GM21447 (cell line): ENCODE data around the gene PHTF1.

ENCODE experiments used
- ATAC-seq: cut with Tn5 transposase; IDR thresholded peaks from one replicate; pipeline ENCODE4 v1.9.1; 2021; ENCODE audit not compliant: unreplicated experiment

Gene PHTF1

GRCh38 chr1:113759333-113760101 is at the start of gene PHTF1:
Gene PHTF1, minus strand, starts transcription at chr1:113759486. Its CDS starts 783 bp downstream, at chr1:113758703.
- ATAC-seq = peak; percentile 81

DNA sequence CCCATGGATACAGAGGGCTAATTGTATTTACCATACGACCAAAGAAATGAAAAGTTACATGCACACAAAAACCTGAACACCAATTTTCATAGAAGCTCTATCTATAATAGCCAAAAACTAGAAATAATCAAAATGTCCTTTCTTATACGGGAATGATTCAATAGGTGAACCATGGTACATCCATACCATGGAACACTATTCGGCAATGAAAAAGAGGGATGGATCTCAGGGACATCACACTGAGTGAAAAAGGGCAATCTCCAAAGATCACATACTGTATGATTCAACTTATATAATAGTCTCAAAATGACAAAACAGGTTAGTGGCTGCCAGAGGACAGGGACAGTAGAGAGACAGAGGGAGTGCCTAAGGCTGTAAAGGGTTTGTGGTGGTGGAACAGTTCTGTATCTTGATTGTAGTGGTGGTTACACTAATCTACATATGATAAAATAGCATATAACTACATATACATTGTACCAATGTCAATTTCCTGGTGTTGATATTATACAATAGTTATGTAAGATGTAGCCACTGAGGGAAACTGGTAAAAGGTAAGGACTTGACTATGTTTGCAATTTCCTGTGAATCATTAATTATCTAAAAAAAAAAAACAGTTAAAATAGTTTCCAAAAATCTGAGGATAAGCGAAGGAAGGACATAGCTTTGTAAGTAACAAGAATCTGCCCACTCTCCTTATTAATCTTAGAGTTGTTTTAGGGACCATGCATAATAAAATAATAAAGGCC is 49.3 kb upstream of the PHTF1 start:
- ATAC-seq = no peak

- ATAC-seq = no peak
Observed at GRCh38 chr1:113805639-113806038, 46.4 kb upstream of the PHTF1 start.

DNA sequence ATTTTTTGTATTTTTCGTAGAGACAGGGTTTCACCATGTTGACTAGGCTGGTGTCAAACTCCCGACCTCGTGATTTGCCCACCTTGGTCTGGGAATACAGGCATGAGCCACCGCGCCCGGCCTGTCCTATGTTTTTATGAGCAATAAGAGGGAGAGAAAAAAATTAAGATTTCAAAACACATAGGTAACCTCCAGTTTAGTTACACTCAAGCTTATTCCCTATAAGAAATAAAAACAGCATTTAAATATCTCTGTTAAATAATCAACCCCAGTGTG is 45.9 kb upstream of the PHTF1 start:
- ATAC-seq = no peak

DNA sequence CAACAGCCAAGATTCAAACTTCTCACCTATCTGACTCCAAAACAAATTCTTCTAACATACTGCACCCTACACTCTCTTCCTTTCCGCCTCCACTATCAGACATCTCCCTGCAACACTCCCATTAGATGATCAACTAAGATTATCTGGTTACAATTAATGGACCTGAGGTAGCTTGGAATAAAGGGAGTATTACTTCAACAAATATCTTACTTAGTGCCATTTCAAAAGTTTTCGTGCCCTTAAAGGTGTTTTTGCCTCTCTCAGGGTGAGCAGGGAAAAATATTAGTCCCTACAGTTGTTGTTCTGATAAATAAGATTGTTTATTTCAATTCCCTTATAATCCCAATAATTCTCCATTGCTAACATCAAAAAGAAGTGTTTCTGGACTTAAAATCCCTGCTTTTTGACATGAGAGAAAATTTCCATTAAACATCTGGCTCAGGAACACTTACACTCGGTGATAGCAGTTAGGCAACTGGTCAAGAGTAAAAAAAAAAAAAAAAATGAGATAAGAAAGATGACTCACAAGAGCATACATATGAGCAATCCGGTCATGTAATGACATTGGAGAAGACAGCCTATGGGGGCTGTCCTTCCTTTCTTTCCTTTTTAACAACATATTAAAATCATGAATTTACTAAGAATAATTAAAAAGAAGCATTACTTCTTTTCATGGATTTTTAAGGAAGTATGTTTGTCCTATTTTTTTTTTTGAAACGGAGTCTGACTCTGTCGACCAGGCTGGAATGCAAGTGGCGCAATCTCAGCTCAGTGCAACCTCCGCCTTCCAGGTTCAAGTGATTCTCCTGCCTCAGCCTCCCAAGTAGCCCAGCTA is 45.4 kb upstream of the PHTF1 start:
- no peak for ATAC-seq

- no peak for ATAC-seq
Observed at GRCh38 chr1:113802367-113803007, 43.2 kb upstream of the PHTF1 start.

- no peak for ATAC-seq
Observed at GRCh38 chr1:113800487-113800886, 41.2 kb upstream of the PHTF1 start.

DNA sequence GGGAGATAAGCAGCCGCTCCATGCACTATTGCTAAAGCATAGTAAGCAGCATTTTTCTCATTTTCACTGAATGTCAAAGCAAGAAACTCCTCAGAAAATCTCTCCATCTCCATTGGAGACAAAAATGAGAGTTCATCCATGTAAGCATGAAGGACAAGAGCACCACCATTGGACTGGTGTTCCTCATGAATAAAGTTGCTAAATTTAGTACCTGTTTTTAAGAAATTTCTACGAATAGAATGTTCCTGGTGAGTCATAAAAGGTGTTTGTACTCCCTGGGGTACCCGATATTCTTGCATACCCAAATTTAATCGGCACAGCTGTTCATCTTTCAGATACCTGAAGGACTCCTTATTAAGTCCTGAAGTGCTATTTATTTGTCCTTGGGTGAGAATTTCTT is 38.2 kb upstream of the PHTF1 start:
- no peak for ATAC-seq

DNA sequence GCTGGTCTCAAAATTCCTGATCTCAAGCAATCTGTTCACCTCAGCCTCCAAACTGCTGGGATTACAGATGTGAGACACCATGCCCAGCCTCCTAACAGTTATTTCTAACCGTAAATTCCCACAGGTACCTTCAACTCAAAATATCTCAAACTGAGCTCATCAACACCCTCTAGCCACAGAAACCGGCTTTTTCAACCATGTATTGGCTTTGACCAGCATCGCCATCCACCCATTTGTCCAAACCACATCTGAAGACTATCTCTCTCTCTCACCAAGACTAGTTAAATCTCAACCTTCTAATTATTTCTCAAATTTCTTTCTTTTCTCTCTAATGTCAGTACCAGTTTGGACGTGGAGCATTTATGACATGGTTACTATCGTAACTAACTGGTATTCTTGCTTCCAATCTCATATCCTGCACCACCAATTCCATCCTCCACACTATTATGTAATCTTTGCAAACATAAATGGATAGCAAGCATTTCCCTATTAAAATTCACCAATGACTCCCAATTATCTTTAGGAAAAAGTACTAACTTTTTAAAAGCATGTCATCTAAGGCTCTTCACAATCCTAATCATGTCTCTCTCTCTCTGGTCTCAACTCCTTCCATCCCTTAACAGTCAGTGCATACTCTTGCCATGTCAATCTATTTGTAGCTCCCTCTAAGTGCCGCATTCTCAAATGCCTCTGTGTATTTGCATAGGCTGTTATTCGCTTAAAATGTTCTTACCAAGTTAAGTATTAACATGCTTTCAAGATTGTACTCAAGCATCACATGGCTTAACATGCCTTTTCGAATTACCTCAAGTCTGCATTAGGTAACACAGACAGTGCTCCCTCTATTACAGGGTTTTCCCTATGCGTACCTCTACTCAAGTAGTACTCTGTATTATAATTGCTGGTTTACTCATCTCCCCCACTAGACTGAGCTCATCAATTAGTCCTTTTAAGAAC is 34.9 kb upstream of the PHTF1 start:
- no peak for ATAC-seq

DNA sequence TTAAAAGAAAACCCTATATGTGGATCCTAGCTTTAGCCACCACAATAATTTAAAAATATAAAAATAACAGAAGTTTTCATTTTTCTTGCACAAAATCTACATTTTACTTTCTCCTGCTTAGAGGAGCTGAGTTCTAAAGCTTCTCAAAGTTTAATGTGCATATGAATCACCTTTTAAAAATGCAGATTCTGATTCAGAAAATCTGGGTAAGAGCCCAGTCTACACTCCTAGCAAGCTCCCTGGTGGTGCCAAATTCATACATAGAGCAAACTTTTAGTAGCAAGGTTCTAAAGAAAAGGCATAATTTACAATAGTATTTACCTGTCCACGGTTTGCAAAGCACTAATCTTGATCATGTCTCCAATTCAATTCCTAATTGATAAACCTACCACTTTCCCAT is 33.7 kb upstream of the PHTF1 start:
- ATAC-seq = no peak

GRCh38 chr1:113792471-113792870 is 33.2 kb upstream of the PHTF1 start:
- ATAC-seq = no peak

DNA sequence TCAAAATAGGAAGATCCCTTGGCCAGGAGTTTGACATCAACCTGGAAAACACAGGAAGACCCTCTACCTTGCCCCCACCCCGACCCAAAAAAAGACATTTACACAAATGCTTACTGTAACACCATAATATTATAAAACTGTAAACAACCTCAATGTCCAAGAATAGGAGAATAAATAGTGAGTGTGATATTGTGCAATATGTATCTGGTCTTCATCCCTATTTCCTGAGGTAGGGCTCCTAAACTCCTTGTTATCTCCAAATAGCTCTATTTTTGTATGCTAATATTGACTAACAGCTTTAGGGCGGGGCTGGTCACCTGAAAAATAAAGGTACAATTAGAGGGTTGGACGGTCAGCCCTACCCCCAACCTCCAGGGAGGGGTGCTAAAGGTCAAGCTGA is 29.5 kb upstream of the PHTF1 start:
- ATAC-seq = no peak

- ATAC-seq = no peak
Observed at GRCh38 chr1:113787663-113788062, 28.4 kb upstream of the PHTF1 start.

DNA sequence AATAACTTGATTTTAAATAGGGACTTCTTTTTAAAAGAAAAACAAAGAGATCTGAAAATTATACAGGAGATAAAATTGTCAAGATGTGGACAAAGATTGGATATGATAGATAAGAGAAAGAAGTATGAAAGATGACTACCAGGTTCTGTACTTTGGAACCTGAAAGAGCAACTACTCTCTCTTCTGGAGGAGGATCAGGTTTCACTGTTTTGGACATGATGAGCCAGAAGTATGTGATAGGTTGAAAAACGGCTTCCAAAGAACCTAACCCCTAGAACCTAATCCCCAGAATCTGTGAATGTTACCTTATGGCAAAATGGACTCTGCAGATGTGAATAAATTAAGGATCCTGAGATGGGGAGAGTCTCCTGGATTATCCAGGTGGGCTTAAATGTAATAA is 26.8 kb upstream of the PHTF1 start:
- no peak for ATAC-seq

DNA sequence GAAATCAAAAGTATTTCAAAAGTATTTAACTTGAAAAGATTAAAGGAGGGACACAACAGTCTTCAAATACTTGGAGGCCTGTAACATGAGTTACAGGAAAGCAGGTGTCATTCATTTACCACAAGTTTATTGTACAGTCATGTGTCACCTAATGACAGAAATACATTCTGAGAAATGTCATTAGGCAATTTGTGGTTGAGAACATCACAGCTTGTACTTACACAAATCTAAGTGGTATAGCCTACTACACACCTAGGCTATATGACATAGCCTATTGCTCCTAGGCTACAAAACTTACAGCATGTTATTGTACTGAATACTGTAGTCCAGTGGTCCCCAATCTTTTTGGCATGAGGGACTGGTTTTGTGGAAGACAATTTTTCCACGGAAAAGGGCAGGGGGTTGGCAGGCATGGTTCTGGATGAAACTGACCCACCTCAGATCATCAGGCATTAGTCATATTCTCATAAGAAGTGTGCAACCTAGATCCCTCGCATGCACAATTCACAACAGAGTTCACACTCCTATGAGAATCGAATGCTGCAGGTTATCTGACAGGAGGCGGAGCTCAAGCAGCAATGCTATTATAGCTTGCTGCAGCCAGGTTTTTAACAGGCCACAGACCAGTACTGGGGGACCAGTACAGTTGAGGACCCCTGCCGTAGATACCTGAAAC is 25.0 kb upstream of the PHTF1 start:
- ATAC-seq = peak; percentile 65

GRCh38 chr1:113783254-113784103 is 24.2 kb upstream of the PHTF1 start:
- peak; percentile 83 for ATAC-seq

DNA sequence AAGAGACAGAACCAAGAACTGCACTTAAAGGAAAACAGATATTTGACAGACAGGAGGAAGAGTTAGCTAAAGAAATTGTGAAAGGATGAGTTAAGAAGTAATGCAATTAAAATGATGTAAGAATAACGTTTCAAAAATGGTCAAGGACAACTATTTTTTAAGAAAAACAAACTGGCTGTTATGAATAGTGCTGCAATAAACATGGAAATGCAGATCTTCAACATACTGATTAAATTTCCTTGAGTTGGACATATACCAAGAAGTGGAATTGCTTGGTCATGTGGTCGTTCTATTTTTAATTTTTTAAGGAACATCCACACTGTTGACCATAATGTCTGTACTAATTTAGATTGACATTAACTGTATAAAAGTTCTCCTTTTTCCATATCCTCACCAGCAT is 23.1 kb upstream of the PHTF1 start:
- no peak for ATAC-seq

DNA sequence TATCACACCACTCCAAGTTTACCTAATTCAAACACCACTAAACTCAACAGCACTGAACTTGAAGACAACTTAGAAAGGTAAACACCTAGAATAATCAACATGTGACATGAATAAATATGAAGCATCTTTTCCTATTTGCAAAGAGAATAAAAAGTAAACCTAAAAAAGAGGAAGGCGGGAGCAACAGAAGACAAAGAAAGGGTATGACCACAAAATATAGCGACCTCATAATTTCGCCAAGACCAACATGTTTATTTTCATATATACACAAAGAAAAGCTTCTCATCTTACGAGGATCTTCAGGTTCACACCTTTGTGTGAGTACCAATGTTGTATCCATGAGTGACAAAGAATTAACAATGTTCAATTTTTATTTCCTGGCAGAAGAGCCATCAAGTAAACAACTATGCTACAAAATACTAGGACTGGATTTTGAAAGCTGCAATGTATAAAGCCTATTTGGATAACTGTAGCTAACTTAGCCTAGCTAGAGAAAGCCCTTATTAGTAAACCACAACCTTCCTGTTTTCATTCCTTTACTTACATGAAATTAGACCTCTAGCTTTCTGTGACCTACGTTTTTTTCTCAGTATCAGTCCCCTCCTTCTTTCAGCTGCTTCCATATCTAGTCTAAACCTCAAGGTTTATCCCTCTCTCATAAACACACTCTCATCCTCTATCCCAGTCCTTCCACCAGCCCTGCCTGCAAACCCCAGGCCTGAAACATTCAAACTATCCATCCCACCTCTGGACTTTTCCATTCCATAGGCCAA is 21.3 kb upstream of the PHTF1 start:
- peak; percentile 51 for ATAC-seq
